ENCODE data around the gene PRIMPOL. TPM values are rescaled to one million over a fixed set of nuclear protein-coding genes. Genes with fewer than 3 reads are reported as not detected.

Gene PRIMPOL
- total RNA-seq, 1 donor from 2014 or later: 12.3 TPM

DNA sequence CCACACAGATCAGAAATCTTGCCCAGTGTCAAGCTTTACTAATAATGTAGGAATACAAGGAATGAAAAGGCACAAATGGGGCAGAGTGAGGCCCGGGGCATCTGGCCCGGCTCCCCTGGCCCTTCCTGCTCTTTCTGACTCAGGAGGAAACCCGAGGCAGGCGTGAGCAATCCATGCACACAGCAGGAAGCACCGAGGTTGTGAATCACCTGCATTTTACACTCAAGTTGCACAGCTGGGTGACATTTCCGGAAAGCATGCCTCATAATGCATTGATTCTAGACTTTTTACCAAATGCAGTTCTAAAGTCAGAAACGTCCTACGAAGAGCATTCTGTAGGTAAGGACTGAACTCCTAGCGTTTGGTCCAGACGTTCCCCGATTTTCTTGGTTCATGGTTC is 38.9 kb downstream of the PRIMPOL start:
- H3K27me3 Mint-ChIP-seq (ENCODE audit: unreplicated experiment): peaks cover 2% of the 10 kb centered on the region
- H3K9me3 Mint-ChIP-seq (ENCODE audit: unreplicated experiment): no peaks in the 10 kb centered on the region
- TF ChIP-seq, protein P1, sequence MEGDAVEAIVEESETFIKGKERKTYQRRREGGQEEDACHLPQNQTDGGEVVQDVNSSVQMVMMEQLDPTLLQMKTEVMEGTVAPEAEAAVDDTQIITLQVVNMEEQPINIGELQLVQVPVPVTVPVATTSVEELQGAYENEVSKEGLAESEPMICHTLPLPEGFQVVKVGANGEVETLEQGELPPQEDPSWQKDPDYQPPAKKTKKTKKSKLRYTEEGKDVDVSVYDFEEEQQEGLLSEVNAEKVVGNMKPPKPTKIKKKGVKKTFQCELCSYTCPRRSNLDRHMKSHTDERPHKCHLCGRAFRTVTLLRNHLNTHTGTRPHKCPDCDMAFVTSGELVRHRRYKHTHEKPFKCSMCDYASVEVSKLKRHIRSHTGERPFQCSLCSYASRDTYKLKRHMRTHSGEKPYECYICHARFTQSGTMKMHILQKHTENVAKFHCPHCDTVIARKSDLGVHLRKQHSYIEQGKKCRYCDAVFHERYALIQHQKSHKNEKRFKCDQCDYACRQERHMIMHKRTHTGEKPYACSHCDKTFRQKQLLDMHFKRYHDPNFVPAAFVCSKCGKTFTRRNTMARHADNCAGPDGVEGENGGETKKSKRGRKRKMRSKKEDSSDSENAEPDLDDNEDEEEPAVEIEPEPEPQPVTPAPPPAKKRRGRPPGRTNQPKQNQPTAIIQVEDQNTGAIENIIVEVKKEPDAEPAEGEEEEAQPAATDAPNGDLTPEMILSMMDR (IDR thresholded peaks at IDR 0.05; ENCODE audit: unreplicated experiment): no peak
- peak; percentile 15 for DNase-seq (ENCODE audit: low spot score)
- no peaks in the 10 kb centered on the region for H3K36me3 Mint-ChIP-seq (ENCODE audit: low read depth, unreplicated experiment)
- H3K27ac Mint-ChIP-seq (ENCODE audit: unreplicated experiment): no peak overlapping the region
- H3K4me1 Mint-ChIP-seq (ENCODE audit: unreplicated experiment): peaks cover 16% of the 10 kb centered on the region
- H3K4me3 Mint-ChIP-seq (ENCODE audit: unreplicated experiment): no peak overlapping the region

DNA sequence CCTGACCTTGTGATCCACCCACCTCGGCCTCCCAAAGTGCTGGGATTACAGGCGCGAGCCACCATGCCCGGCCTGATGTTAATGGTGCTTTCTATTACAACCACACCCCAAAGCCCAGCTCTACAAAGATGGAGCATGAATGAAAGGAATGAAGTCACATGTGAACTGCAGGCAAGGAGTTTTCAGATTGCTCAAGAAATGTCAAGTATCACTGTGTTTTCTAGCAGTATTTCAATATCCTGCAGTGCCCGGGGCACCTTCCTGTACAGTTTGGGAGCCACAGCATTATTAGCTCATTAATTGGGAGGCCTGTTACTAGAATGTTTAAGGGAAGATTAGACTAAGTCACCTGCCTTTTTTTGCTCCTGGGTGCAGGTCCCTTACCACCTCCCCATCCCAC is 40.1 kb downstream of the PRIMPOL start:
- Mint-ChIP-seq H3K4me1 (ENCODE audit: unreplicated experiment) (peaks cover 12% of the 10 kb centered on the region), H3K4me3 (ENCODE audit: unreplicated experiment) (no peak overlapping the region), H3K27me3 (ENCODE audit: unreplicated experiment) (no peaks in the 10 kb centered on the region), H3K27ac (ENCODE audit: unreplicated experiment) (no peak overlapping the region), H3K9me3 (ENCODE audit: unreplicated experiment) (no peaks in the 10 kb centered on the region), H3K36me3 (ENCODE audit: low read depth, unreplicated experiment) (no peaks in the 10 kb centered on the region)
- DNase-seq (ENCODE audit: low spot score): no peak
- TF ChIP-seq, protein P1 (IDR thresholded peaks at IDR 0.05; ENCODE audit: unreplicated experiment): no peak

DNA sequence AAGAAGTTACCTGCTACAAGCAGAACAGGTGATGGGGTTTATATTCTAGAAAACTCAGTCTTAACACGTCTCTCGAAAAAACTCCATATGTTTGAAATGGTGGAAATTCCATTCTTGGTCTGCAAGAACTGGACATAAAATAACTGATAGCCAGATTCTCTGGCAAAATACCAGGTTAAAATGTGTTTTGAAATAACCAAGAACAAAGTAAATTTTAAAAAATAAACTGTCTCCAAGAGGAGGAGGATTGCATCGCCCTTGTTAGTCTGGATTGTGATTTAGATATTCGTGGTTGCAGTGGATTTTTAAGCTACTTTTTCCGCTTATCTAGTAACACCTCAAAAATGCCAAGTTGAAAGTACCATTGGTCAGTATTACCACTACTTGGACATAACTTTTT is 43.5 kb downstream of the PRIMPOL start:
- no peak overlapping the region for H3K27ac Mint-ChIP-seq (ENCODE audit: unreplicated experiment)
- H3K4me3 Mint-ChIP-seq (ENCODE audit: unreplicated experiment): no peak overlapping the region
- peaks cover 7% of the 10 kb centered on the region for H3K4me1 Mint-ChIP-seq (ENCODE audit: unreplicated experiment)
- no peaks in the 10 kb centered on the region for H3K9me3 Mint-ChIP-seq (ENCODE audit: unreplicated experiment)
- DNase-seq (ENCODE audit: low spot score): no peak
- TF ChIP-seq, protein P1 (IDR thresholded peaks at IDR 0.05; ENCODE audit: unreplicated experiment): no peak
- H3K27me3 Mint-ChIP-seq (ENCODE audit: unreplicated experiment): no peaks in the 10 kb centered on the region
- no peaks in the 10 kb centered on the region for H3K36me3 Mint-ChIP-seq (ENCODE audit: low read depth, unreplicated experiment)

- Mint-ChIP-seq H3K4me1 (ENCODE audit: unreplicated experiment) (no peaks in the 10 kb centered on the region), H3K4me3 (ENCODE audit: unreplicated experiment) (no peak overlapping the region), H3K27me3 (ENCODE audit: unreplicated experiment) (no peaks in the 10 kb centered on the region), H3K9me3 (ENCODE audit: unreplicated experiment) (no peaks in the 10 kb centered on the region), H3K36me3 (ENCODE audit: low read depth, unreplicated experiment) (no peaks in the 10 kb centered on the region), H3K27ac (ENCODE audit: unreplicated experiment) (no peak overlapping the region)
- DNase-seq (ENCODE audit: low spot score): no peak
- TF ChIP-seq, protein P1 (IDR thresholded peaks at IDR 0.05; ENCODE audit: unreplicated experiment): no peak
These were observed 44.9 kb downstream of the PRIMPOL start for GRCh38 chr4:184694412-184694956.

GRCh38 chr4:184695178-184695896 is 45.8 kb downstream of the PRIMPOL start:
- H3K27me3 Mint-ChIP-seq (ENCODE audit: unreplicated experiment): no peaks in the 10 kb centered on the region
- H3K4me3 Mint-ChIP-seq (ENCODE audit: unreplicated experiment): no peak overlapping the region
- DNase-seq (ENCODE audit: low spot score): no peak
- TF ChIP-seq, protein P1 (IDR thresholded peaks at IDR 0.05; ENCODE audit: unreplicated experiment): no peak
- H3K4me1 Mint-ChIP-seq (ENCODE audit: unreplicated experiment): no peaks in the 10 kb centered on the region
- no peaks in the 10 kb centered on the region for H3K36me3 Mint-ChIP-seq (ENCODE audit: low read depth, unreplicated experiment)
- no peaks in the 10 kb centered on the region for H3K9me3 Mint-ChIP-seq (ENCODE audit: unreplicated experiment)
- H3K27ac Mint-ChIP-seq (ENCODE audit: unreplicated experiment): no peak overlapping the region

Measured in endothelial cell (in vitro differentiated cells).